GM12873 (cell line): ENCODE results near the gene POLE4.

Experiments
- CTCF ChIP-seq: IDR thresholded peaks from 2 replicates; pipeline ENCODE4 v1.5.1; 2012; ENCODE audit warnings: low read depth, mild to moderate bottlenecking, moderate library complexity, low read length, control low read depth; ENCODE audit not compliant: insufficient read depth; ENCODE audit errors: missing control alignments

The POLE4 gene

DNA sequence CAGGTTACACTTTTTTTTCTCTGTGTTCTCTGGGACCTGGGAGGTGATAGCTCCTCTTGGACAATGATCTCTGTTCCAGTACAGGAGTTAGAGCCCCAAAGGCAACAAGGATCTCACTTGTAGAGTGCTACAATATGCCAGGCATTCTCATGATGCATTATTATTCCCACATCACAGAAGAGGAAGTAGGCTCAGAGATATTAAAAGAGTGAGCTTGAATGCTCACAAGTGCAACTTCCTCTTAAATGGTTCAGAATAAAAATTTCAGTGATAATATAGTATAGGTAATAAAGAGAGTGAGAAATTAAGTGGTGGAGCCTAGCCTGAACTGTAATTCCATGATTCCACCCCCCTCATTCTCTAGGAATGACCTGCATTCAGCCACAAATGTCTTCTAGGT lies 21.4 kb downstream of the POLE4 start:
- TF ChIP-seq CTCF, result no peak

DNA sequence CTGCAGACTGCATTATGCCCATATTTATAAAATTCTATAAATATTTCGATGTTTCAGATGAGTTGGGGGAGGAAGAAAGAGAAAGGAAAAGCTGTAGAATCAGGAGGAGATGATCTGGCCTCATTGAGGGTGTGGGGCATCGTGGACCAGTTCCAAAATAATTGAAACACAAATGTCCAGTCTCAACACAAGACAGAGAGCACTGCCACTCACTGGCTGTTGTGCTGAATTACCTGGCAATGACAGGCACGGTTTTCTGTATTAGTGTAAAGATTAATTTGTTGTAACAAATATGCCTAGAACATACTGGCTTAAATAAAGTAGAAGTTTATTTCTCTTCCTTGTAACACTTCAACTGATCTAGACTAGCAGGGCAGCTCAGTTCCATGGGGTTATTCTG lies 24.1 kb downstream of the POLE4 start:
- no peak for TF ChIP-seq CTCF

- TF ChIP-seq CTCF, result no peak
These were observed 25.4 kb downstream of the POLE4 start for GRCh38 chr2:74983631-74984392.

DNA sequence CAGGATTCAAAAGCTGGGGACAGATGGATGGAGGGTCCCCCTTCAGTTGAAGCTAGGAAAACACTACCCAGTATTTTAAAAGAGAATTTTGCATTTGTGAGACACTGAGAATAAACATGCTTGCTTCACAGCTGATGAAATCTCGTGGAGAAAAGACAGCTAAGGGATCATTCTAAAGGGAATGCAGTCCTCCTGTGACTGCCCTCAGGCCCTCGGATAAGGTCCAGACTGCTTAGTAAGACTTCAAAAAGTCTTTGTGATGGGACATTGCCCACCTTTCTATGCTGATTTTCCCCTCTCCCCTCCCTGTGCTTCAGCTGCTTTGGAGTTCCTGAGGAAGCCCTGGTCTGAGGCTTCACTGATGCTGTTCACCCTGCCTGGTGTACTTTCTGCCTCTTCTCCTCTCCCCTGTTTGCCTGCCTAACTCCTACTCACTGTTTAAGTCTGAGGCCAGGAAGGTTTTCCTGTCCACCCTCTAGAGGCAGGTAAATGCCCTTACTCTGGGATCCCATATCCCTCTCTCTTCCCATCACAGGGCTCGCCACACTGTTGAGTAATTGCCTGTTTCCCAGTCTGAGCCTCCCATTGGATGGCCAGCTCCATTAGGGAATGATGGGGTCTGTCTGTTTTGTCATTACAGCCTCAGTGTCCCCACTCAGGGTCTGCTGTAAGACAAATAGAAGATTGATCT lies 26.6 kb downstream of the POLE4 start:
- no peak for TF ChIP-seq CTCF

GRCh38 chr2:74985978-74986609 lies 27.7 kb downstream of the POLE4 start:
- no peak for TF ChIP-seq CTCF

DNA sequence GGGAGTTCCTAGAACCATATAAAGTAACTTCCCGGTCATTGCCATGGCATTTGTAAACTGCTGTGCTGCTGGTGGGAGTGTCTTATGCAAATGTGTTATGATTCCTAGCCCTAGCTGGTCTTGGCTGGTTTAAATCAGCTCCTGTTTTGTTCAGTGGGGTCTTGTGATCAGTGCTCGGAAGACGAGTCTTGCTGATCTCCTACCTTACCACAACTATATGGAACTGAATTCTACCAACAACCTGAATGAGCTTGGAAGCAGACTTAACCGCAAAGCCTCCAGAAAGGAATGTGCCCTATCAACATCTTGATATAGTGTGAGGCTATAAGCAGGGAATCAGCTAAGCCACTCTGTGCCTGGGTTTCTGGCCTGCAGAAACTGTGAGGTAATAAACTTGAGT lies 33.5 kb downstream of the POLE4 start:
- no peak for TF ChIP-seq CTCF

DNA sequence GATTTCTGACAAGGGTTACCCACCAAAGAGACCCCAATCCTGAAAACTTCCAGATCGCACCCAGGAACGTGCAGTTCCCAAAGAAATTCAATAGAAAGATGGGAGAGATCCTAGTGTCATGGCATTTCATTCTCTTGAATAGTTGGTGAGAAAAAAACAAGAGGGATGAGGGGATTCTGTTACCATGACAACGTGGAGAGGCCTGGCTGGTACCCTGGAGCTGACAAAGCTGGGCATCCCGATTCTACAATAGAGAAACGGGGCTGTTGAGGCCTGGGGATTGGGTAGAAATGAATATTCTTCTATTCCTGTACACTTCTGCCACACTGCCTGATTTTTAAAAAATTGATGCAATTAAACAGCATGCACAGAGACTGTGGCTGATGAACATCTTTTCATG lies 41.0 kb downstream of the POLE4 start:
- no peak for TF ChIP-seq CTCF
